GM18951 (cell line): ENCODE data around the gene ESF1.

Experiments
- POLR2A ChIP-seq: IDR thresholded peaks from 4 replicates; pipeline ENCODE4 v1.6.1; 2011; ENCODE audit warnings: mild to moderate bottlenecking; ENCODE audit not compliant: insufficient read length, insufficient read depth; ENCODE audit errors: extremely low read depth
- in situ Hi-C: fragments of 300-500 bp; cut with MboI; formaldehyde crosslinking; loops from one replicate; pipeline ENCODE4 v1.12.0; 2022; ENCODE audit warnings: low sequenced_read_pairs, mixed read lengths, inconsistent platforms; ENCODE audit not compliant: unreplicated experiment

The ESF1 gene

DNA sequence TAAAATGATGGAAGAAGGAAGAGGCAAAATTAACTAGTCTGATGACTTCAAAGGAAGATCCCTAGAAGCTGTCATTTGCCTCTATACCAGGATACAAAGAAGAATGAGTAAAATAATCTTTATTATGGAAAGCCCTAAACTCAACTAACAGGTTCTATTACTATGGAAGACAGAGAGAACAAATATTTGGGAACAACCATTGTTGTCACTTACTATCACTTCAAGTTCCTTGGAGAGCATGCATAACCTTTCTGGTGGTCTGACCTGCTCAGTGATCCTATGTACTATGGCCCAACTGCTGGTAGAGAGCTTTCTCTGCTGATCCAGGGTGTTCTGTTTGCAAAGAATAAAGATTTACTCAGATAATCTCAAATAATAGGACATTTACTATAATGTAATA, 83.2 kb downstream of the ESF1 start:
- TF ChIP-seq POLR2A = no peak
- in situ Hi-C loops = no loop called here

DNA sequence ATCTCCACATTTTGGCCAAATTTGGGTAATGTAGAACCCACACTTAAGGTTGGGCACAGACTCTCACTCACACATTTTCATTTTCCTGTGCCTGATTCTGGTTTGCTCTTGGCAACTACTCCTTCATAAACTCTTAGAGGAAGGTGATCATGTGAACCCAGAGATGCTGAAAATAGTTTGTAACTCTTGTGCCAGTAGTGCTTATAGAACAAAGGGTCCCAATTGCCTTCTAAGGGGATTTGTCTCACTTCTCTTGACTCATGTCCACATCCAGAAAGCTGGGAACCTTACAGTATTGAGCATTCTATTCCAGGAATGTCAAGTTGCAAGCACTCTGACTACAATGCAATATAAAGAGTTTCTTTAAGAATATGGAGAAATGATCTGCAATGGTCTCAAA, 84.0 kb downstream of the ESF1 start:
- in situ Hi-C loops = no loop called here
- no peak for TF ChIP-seq POLR2A

GRCh38 chr20:13694420-13695150, 90.1 kb downstream of the ESF1 start:
- in situ Hi-C loops = no loop called here
- TF ChIP-seq POLR2A = no peak

DNA sequence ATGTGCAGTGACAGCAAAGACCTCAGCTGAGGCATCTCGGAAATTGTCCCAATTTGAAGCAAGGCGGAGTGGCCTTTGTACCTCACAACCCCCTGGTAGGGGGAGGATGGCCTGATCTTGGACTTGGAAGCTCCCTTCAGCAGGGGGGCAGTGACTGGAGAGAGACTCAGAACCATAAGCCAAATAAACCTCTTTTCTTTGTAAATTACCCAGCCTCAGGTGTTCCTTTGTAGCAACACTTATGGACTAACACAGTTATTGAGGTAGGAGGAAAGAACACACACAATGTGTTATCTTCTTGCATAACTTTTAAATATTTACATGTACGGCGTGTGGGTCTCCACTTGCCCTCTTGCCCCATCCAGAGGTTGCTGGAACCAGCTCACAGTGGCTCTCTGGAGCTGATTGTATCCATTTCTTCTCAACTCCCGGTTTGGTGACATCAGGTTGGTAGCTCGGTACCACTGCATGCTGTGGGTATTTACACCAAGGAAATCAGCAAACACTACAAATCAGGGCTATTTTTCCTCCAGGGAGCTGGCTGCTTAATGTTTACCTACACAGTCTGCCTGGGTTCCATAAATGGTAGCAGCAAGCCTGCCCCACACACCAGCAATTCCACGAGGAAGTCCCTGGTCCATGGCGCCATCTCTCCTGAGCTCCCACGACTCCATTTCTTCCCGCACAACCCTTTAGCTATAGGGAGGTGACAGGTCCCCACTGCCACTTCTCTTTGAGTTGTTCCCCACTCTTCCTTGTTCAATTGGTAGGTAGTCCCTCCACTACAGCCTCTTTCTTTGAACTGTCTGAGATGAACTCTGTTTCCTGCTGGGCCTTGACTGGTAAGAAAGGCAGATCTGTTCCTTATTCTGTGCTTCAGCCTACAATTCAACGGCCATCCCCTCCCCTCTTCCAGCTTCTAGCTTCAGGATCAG, 91.7 kb downstream of the ESF1 start:
- in situ Hi-C loops = no loop called here
- TF ChIP-seq POLR2A = no peak

DNA sequence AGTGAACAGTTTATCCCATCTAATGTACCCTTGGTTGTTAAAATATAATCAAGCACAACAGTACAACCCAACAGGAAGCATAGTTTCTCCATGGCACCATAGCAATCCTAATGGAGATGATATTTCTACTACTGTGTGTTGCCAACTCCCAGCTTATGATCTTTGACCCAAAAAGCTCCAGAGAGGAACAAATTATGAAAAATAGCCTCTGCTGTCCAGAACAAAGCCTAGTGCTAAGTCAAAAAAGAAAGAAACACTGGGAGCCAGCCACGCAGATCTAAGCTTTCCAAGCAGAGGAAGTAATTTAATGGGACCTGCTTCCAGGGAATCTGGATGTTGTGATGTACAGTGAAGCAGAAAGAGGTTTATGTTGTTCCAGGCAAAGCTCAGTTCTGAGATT, 93.8 kb downstream of the ESF1 start:
- no peak for TF ChIP-seq POLR2A
- in situ Hi-C loops = no loop called here

DNA sequence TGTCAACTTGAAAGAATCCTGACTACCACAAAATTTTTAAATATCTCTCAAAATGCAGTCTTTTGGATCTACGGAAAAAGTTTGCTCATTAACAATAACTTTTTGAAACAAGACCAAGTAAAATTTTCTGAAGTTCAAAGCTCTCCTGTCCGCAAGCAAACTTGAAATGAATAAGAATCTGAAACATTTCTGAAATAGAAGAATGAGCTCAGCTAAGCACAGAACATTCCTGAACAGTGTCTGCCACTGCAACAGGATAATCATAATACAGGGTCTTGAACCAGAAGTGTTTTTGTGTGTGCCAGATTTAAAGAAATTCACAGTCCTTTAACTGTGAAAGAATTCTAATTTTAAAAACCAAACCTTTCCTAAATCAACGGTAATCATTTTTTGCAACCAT, 96.9 kb downstream of the ESF1 start:
- in situ Hi-C loops = no loop called here
- TF ChIP-seq POLR2A = no peak

DNA sequence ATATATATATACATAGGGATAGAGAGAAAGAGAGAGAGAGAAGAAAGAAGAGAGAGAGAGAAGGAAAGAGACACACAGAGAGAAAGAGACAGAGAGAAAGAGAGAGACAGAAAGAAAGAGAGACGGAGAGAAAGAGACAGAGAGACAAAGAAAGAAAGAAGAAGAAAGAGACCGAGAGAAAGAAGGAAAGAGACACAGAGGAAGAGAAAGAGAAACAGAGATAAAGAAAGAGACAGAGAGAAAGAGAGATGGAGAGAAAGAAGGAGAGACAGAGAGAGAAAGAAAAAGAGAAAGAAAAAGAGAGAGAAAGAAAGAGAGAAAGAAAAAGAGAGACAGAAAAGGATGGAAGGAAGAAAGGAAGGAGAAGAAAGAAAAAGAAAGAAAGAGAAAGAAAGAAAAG, 99.1 kb downstream of the ESF1 start:
- in situ Hi-C loops = no loop called here
- TF ChIP-seq POLR2A = no peak

- in situ Hi-C loops = no loop called here
- TF ChIP-seq POLR2A = no peak
Measured at GRCh38 chr20:13684566-13685222, 100.0 kb downstream of the ESF1 start.

DNA sequence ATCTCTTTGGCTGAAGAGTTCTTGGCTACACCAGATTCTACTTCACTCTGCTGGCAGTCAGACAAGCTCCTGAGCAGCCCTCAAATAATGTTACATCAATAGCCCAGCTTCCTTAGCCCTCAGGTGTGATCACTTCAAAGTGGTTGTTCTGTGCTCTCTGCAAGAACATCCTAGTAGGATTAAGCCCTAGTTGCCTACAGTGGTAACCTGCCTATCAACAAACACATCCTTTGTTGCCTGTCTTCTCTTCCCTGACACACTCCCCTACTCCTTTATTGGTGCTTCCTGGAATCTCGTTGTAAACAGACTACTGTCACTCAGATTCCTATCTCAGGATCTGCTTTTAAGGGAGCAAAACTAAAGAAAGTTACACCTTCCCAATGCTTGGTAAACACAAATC, 100.9 kb downstream of the ESF1 start:
- in situ Hi-C loops = no loop called here
- no peak for TF ChIP-seq POLR2A

GRCh38 chr20:13681248-13682125, 103.2 kb downstream of the ESF1 start:
- no peak for TF ChIP-seq POLR2A
- in situ Hi-C loops = no loop called here

GRCh38 chr20:13678944-13679343, 105.8 kb downstream of the ESF1 start:
- no peak for TF ChIP-seq POLR2A
- in situ Hi-C loops = no loop called here

DNA sequence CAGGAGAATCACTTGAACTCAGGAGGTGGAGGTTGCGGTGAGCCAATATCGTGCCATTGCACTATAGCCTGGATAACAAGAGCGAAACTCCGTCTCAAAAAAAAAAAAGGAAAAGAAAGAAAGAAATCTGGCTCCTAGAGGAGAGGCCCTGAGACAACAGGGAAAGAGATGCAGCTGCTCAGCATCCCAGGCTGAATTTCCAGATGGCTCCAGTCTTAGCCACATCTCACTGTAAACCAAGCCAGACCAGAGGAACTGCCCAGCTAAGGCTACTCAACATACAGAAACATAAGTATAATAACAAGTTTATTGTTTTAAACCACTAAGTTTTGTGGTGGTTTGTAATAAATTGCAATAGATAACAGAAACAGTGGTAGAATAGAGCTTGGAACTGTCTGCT, 107.5 kb downstream of the ESF1 start:
- no peak for TF ChIP-seq POLR2A
- in situ Hi-C loops = no loop called here
